Measurements from ENCODE around the gene CSTPP1. TPM values are rescaled to one million over a fixed set of nuclear protein-coding genes. Genes with fewer than 3 reads are reported as not detected.
A peak's percentile ranks its signal among the peaks of the same experiment; 100 is the strongest.

CSTPP1 gene, protein sequence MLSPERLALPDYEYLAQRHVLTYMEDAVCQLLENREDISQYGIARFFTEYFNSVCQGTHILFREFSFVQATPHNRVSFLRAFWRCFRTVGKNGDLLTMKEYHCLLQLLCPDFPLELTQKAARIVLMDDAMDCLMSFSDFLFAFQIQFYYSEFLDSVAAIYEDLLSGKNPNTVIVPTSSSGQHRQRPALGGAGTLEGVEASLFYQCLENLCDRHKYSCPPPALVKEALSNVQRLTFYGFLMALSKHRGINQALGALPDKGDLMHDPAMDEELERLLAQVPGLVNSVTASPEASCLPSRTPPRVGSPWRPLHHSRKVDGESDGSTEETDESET
- total RNA-seq, result 6.6 and 9.1 TPM in 2 replicates

GRCh38 chr11:46936138-46937110 lies at the start of gene CSTPP1:
Gene CSTPP1, plus strand, starts transcription at chr11:46936761. Its CDS starts 45 bp downstream, at chr11:46936806.
- H3K36me3 ChIP-seq (ENCODE audit: control insufficient read depth, insufficient read depth, low read length), result no peaks in the 10 kb centered on the region
- TF ChIP-seq, protein P1, sequence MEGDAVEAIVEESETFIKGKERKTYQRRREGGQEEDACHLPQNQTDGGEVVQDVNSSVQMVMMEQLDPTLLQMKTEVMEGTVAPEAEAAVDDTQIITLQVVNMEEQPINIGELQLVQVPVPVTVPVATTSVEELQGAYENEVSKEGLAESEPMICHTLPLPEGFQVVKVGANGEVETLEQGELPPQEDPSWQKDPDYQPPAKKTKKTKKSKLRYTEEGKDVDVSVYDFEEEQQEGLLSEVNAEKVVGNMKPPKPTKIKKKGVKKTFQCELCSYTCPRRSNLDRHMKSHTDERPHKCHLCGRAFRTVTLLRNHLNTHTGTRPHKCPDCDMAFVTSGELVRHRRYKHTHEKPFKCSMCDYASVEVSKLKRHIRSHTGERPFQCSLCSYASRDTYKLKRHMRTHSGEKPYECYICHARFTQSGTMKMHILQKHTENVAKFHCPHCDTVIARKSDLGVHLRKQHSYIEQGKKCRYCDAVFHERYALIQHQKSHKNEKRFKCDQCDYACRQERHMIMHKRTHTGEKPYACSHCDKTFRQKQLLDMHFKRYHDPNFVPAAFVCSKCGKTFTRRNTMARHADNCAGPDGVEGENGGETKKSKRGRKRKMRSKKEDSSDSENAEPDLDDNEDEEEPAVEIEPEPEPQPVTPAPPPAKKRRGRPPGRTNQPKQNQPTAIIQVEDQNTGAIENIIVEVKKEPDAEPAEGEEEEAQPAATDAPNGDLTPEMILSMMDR (IDR thresholded peaks at IDR 0.05; ENCODE audit: insufficient read depth, low read length, severe bottlenecking), result no peak
- no peaks in the 10 kb centered on the region for H3K27me3 ChIP-seq (ENCODE audit: control insufficient read depth, insufficient read depth, low read length)
- no peak for FAIRE-seq
- H3K4me3 ChIP-seq (ENCODE audit: low read depth, low read length), result peak within 1 kb of the TSS; percentile 89
- peak; percentile 71 for DNase-seq (ENCODE audit: low read depth)

DNA sequence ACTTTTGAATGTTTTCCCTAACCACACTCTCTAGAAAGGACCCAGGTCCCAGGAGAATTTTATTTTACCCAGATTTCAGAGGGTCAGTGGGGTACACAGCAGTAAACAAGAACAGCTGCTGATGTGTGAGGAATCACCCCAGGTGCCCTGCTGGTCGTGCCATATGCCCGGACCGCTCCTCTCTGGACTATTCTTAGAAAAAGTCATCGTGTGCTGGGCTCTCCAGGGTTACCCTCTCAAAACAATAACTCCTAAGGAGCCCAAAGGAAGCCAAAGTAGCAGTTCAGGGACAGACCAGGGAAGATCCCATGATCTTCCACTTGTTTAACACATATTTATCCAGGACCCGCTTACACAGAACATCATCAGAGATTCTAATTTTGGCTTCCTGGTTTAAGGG lies 47.9 kb upstream of the CSTPP1 start:
- FAIRE-seq, result no peak

GRCh38 chr11:46889251-46889650 lies 47.3 kb upstream of the CSTPP1 start:
- FAIRE-seq, result no peak

More for the DNA sequence above, 47.9 kb upstream of the CSTPP1 start:
- peaks cover 1% of the 10 kb centered on the region for H3K36me3 ChIP-seq (ENCODE audit: control insufficient read depth, insufficient read depth, low read length)
- H3K27me3 ChIP-seq (ENCODE audit: control insufficient read depth, insufficient read depth, low read length), result no peaks in the 10 kb centered on the region
- no peak overlapping the region for H3K4me3 ChIP-seq (ENCODE audit: low read depth, low read length)
- TF ChIP-seq, protein P1 (IDR thresholded peaks at IDR 0.05; ENCODE audit: insufficient read depth, low read length, severe bottlenecking), result no peak
- DNase-seq (ENCODE audit: low read depth), result no peak

DNA sequence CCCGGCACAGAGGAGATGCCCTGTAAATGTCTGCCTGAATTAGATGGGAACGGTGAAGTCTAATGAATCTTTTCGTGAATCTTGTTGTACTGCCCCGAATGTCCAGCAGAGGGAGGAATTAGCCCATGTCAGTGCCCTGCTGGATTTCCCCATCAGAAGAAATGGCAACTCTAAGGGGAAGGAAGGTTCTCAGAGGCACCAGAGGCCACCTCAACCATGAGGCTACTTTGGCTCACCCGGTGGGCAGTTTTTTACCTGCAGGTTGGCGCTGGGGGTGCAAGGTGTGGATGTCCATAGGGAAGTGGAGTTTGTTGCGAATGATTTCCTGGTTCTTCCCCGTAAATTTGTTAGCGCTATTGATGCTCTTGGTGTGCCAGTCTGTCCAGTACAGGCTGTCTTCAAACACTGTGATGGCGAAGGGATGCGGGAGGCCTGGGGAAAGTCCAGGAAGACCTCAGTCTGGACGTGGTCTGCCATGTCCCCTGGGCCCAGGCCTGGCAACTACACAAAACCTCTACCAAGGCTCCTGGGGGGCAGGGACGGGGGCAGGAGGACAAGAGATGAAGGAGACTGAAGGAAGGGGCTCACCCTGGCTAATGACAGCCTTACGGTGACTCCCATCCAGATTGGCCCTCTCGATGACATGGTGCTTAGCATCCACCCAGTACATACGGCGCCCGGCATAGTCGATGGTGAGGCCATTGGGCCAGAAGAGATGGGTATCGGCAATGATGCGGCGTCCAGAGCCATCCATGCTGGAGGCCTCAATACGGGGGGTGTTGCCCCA lies 46.7 kb upstream of the CSTPP1 start:
- DNase-seq (ENCODE audit: low read depth) (peak; percentile 64), FAIRE-seq (peak; percentile 7)
- Histone ChIP-seq H3K4me3 (ENCODE audit: low read depth, low read length) (no peak overlapping the region), H3K36me3 (ENCODE audit: control insufficient read depth, insufficient read depth, low read length) (peaks cover 1% of the 10 kb centered on the region), H3K27me3 (ENCODE audit: control insufficient read depth, insufficient read depth, low read length) (no peaks in the 10 kb centered on the region)
- TF ChIP-seq, protein P1 (IDR thresholded peaks at IDR 0.05; ENCODE audit: insufficient read depth, low read length, severe bottlenecking), result peak; percentile 83

More at GRCh38 chr11:46889251-46889650, 47.3 kb upstream of the CSTPP1 start:
- no peaks in the 10 kb centered on the region for H3K27me3 ChIP-seq (ENCODE audit: control insufficient read depth, insufficient read depth, low read length)
- TF ChIP-seq, protein P1 (IDR thresholded peaks at IDR 0.05; ENCODE audit: insufficient read depth, low read length, severe bottlenecking), result no peak
- peaks cover 1% of the 10 kb centered on the region for H3K36me3 ChIP-seq (ENCODE audit: control insufficient read depth, insufficient read depth, low read length)
- DNase-seq (ENCODE audit: low read depth), result no peak
- no peak overlapping the region for H3K4me3 ChIP-seq (ENCODE audit: low read depth, low read length)

DNA sequence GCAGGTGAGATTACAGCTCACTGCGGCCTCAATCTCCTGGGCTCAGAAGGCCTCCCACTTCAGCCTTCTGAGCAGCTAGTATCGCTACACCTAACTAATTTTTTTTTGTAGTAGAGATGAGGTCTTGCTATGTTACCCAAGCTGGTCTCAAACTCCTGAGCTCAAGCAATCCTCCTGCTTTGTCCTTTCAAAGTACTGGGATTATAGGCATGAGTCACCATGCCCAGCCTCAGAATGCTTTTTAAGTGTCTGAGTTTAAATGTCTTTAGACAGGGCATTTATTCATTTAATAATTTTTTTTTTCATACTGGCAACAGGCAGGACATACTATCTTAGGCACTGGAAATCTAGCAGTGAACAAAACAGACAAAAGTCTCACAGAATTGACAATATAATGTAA lies 45.9 kb upstream of the CSTPP1 start:
- TF ChIP-seq, protein P1 (IDR thresholded peaks at IDR 0.05; ENCODE audit: insufficient read depth, low read length, severe bottlenecking), result no peak
- H3K36me3 ChIP-seq (ENCODE audit: control insufficient read depth, insufficient read depth, low read length), result peaks cover 1% of the 10 kb centered on the region
- DNase-seq (ENCODE audit: low read depth), result peak; percentile 10
- no peak overlapping the region for H3K4me3 ChIP-seq (ENCODE audit: low read depth, low read length)
- FAIRE-seq, result no peak
- no peaks in the 10 kb centered on the region for H3K27me3 ChIP-seq (ENCODE audit: control insufficient read depth, insufficient read depth, low read length)
